Ovary (tissue), 3 donors: ENCODE results near the gene MADD.

ENCODE experiments used
- CTCF ChIP-seq, 3 donors: fragments of 450-650 bp in 2 of 3; fragments of 200-600 bp in 1 of 3; IDR thresholded peaks; one replicate each; pipeline versions ENCODE4 v1.5.1 to v1.8.0; 2016 to 2022; ENCODE audit warnings: antibody characterized with exemption in 3 of 3, mild to moderate bottlenecking in 1 of 3
- EP300 ChIP-seq: sonication (generic); formaldehyde crosslinking; IDR thresholded peaks from one replicate; pipeline ENCODE4 v1.6.1; 2017; ENCODE audit warnings: antibody characterized with exemption
- POLR2A ChIP-seq: fragments of 450-650 bp; IDR thresholded peaks from one replicate; pipeline ENCODE4 v1.6.1; 2017; ENCODE audit warnings: antibody characterized with exemption, mild to moderate bottlenecking, moderate library complexity
- donor health status: DM: no; HTN: no; CAD: no.

GRCh38 chr11:47354913-47355282 is 85.0 kb downstream of the MADD start:
- TF ChIP-seq CTCF (IDR thresholded peaks at IDR 0.05) (no peak), POLR2A (no peak), EP300 (no peak)
